Measurements from ENCODE around the gene GPR107. TPM values are rescaled to one million over a fixed set of nuclear protein-coding genes. Genes with fewer than 3 reads are reported as not detected.
A peak's percentile ranks its signal among the peaks of the same experiment; 100 is the strongest.

The GPR107 gene
- polyA plus RNA-seq, 3 donors, result 6.0 to 22.6 (median 6.0) TPM

- H2AFZ ChIP-seq (ENCODE audit: insufficient read depth, low read depth, low read length, poor library complexity, severe bottlenecking), result no peak overlapping the region
- Mint-ChIP-seq H3K4me3 (no peak overlapping the region), H3K9me3 (no peaks in the 10 kb centered on the region), H3K27me3 (ENCODE audit: low read depth in 3 of 3) (no peaks in the 10 kb centered on the region), H3K36me3 (peaks cover 15 to 22% of the 10 kb centered on the region in 2 donors), H3K4me1 (peaks cover 21% of the 10 kb centered on the region), H3K27ac (no peak overlapping the region)
- no peak overlapping the region for H3K4me3 ChIP-seq (replicated peaks in 1 of 3; ENCODE audit: low read depth in 2 of 3, low read length in 3 of 3)
- no peaks in the 10 kb centered on the region for H3K27me3 ChIP-seq (ENCODE audit: control insufficient read depth in 2 of 2, insufficient read depth in 2 of 2, low read length in 2 of 2)
- H3K9ac ChIP-seq (ENCODE audit: insufficient read depth, low read length, poor library complexity, severe bottlenecking), result no peak overlapping the region
- intact Hi-C loops (cut with micrococcal nuclease), result no loop called here
- no peak for DNase-seq
- no peak overlapping the region for H3K4me2 ChIP-seq (replicated peaks; ENCODE audit: extremely low read depth, low read length, poor library complexity, severe bottlenecking)
- TF ChIP-seq CTCF (IDR thresholded peaks at IDR 0.05), result no peak
- peaks cover 30% of the 10 kb centered on the region for H4K20me1 ChIP-seq (ENCODE audit: insufficient read depth, low read length)
- WGBS (ENCODE audit: insufficient coverage), result 100% methylated on average over 2 of the region's 7 CpGs
- peaks cover 25 to 32% of the 10 kb centered on the region in 2 donors for H3K4me1 ChIP-seq (ENCODE audit: control insufficient read depth in 1 of 2, insufficient read depth in 2 of 2, low read length in 2 of 2)
- peaks cover 98% of the 10 kb centered on the region for H3K79me2 ChIP-seq (ENCODE audit: insufficient read depth, low read length)
- H3K36me3 ChIP-seq (replicated peaks in 1 of 2; ENCODE audit: control insufficient read depth in 1 of 2, insufficient read depth in 2 of 2, low read length in 2 of 2), result peaks cover 6 to 24% of the 10 kb centered on the region in 2 donors
- no peaks in the 10 kb centered on the region for H3K9me3 ChIP-seq (replicated peaks in 1 of 2; ENCODE audit: control insufficient read depth in 1 of 2, insufficient read depth in 1 of 2, low read length in 2 of 2)
- H3K27ac ChIP-seq (ENCODE audit: low read depth in 1 of 2, low read length in 2 of 2), result no peak overlapping the region
Observed at GRCh38 chr9:130060296-130060695, 6.6 kb downstream of the GPR107 start.

DNA sequence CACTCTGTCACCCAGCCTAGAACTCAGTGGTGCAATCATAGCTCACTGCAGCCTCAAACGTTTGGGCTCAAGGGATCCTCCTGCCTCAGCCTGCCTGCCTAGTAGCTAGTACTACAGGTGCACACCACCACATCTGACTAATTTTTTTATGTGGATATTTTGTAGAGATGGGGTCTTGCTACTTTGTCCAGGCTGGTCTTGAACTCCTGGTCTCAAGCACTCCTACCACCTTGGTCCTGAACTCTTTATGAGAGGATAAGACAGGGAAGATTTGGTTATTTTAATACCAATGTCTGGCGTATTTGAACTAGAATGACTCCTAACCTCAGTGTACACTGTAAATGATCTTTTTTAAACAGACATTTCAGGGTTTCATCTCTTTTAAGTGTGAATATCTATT is 9.0 kb downstream of the GPR107 start:
- no peak overlapping the region for H3K4me3 Mint-ChIP-seq
- H3K27me3 Mint-ChIP-seq (ENCODE audit: low read depth in 3 of 3), result no peaks in the 10 kb centered on the region
- Histone ChIP-seq H2AFZ (ENCODE audit: insufficient read depth, low read depth, low read length, poor library complexity, severe bottlenecking) (no peak overlapping the region), H3K79me2 (ENCODE audit: insufficient read depth, low read length) (peaks cover 98% of the 10 kb centered on the region), H3K9ac (ENCODE audit: insufficient read depth, low read length, poor library complexity, severe bottlenecking) (no peak overlapping the region), H3K4me2 (replicated peaks; ENCODE audit: extremely low read depth, low read length, poor library complexity, severe bottlenecking) (no peak overlapping the region), H3K36me3 (replicated peaks in 1 of 2; ENCODE audit: control insufficient read depth in 1 of 2, insufficient read depth in 2 of 2, low read length in 2 of 2) (peaks cover 6 to 24% of the 10 kb centered on the region in 2 donors), H3K9me3 (replicated peaks in 1 of 2; ENCODE audit: control insufficient read depth in 1 of 2, insufficient read depth in 1 of 2, low read length in 2 of 2) (no peaks in the 10 kb centered on the region), H3K4me3 (replicated peaks in 1 of 3; ENCODE audit: low read depth in 2 of 3, low read length in 3 of 3) (no peak overlapping the region), H3K27ac (ENCODE audit: low read depth in 1 of 2, low read length in 2 of 2) (peak overlapping the region; percentile 1 to 2), H4K20me1 (ENCODE audit: insufficient read depth, low read length) (peaks cover 24% of the 10 kb centered on the region), H3K27me3 (ENCODE audit: control insufficient read depth in 2 of 2, insufficient read depth in 2 of 2, low read length in 2 of 2) (no peaks in the 10 kb centered on the region), H3K4me1 (ENCODE audit: control insufficient read depth in 1 of 2, insufficient read depth in 2 of 2, low read length in 2 of 2) (peaks cover 35 to 41% of the 10 kb centered on the region in 2 donors)
- TF ChIP-seq CTCF (IDR thresholded peaks at IDR 0.05), result no peak
- no CpG with 5 or more reads among the region's 2 CpGs for whole genome bisulfite sequencing (ENCODE audit: insufficient coverage)
- DNase-seq, result no peak
- no peaks in the 10 kb centered on the region for H3K9me3 Mint-ChIP-seq
- H3K36me3 Mint-ChIP-seq, result peaks cover 18 to 19% of the 10 kb centered on the region in 2 donors
- peaks cover 32% of the 10 kb centered on the region for H3K4me1 Mint-ChIP-seq
- peak overlapping the region; percentile 50 to 92 (median 80) for H3K27ac Mint-ChIP-seq
- intact Hi-C loops (cut with micrococcal nuclease), result no loop called here
